B cell (primary cell): ENCODE results near the gene PRSS8. TPM values are rescaled to one million over a fixed set of nuclear protein-coding genes. Genes with fewer than 3 reads are reported as not detected.

Source experiments
- ATAC-seq: fragments of 200-7000 bp; cut with Tn5 transposase; one replicate; pipeline ENCODE4 v1.10.0; 2021; ENCODE audit warnings: low read depth, mild to moderate bottlenecking, moderate number of reproducible peaks, moderate library complexity
- CTCF ChIA-PET: fragments of 350-600 bp; sonication (Branson Sonifier 250); formaldehyde crosslinking; loops from one replicate; lab custom pipeline; 2021; ENCODE audit warnings: antibody characterized with exemption, inconsistent platforms; lab: Charles Lee
- POLR2A ChIA-PET: fragments of 350-600 bp; sonication (Branson Sonifier 250); formaldehyde crosslinking; loops from one replicate; lab custom pipeline; 2021; ENCODE audit warnings: antibody characterized with exemption; lab: Charles Lee
- DNase-seq: peaks from one replicate; pipeline ENCODE4 v3.0.0; 2013
- H2AFZ ChIP-seq: 2 replicates; pipeline ENCODE4 v1.6.1; 2012; ENCODE audit warnings: mild to moderate bottlenecking, low read depth, low read length; ENCODE audit not compliant: insufficient read depth, poor library complexity, severe bottlenecking
- H3K27ac ChIP-seq, 2 donors: 1 replicate in 1 of 2; 2 replicates in 1 of 2; pipeline ENCODE4 v1.5.1; 2012 to 2013; ENCODE audit warnings: low read length in 2 of 2, mild to moderate bottlenecking in 2 of 2, moderate library complexity in 1 of 2
- H3K27me3 ChIP-seq, 4 experiments: fragments of 200-600 bp in 1 of 4; sonication (generic) in 1 of 4; replicated peaks in 1 of 4; 1 replicate in 2 of 4; 2 replicates in 2 of 4; pipeline versions ENCODE4 v1.6.1 to v1.7.0; 2013 to 2016; ENCODE audit warnings: low read length in 3 of 4, mild to moderate bottlenecking in 2 of 4, mixed read lengths in 1 of 4, moderate library complexity in 1 of 4; ENCODE audit not compliant: insufficient read depth in 4 of 4, control insufficient read depth in 3 of 4; ENCODE audit errors: control extremely low read depth in 1 of 4
- H3K36me3 ChIP-seq, 2 experiments: replicated peaks in 1 of 2; 1 replicate in 1 of 2; 2 replicates in 1 of 2; pipeline versions ENCODE4 v1.6.1 to v1.7.1; 2013; ENCODE audit warnings: low read length in 1 of 2; ENCODE audit not compliant: insufficient read depth in 2 of 2, control insufficient read depth in 1 of 2; ENCODE audit errors: control extremely low read depth in 1 of 2, extremely low read depth in 1 of 2
- H3K4me1 ChIP-seq, 2 donors: fragments of 200-600 bp in 1 of 2; sonication (generic) in 1 of 2; 1 replicate in 1 of 2; 2 replicates in 1 of 2; pipeline versions ENCODE4 v1.5.1 to v1.6.1; 2013 to 2017; ENCODE audit warnings: low read length in 2 of 2; ENCODE audit not compliant: control insufficient read depth in 2 of 2, insufficient read depth in 2 of 2
- H3K4me2 ChIP-seq: replicated peaks from 2 replicates; pipeline ENCODE3; 2012; ENCODE audit warnings: mild to moderate bottlenecking, low read depth, low read length; ENCODE audit not compliant: poor library complexity, severe bottlenecking
- H3K4me3 ChIP-seq, 5 experiments: fragments of 200-600 bp in 1 of 5; sonication (generic) in 1 of 5; 1 replicate in 3 of 5; 2 replicates in 2 of 5; pipeline versions ENCODE4 v1.5.1 to v1.7.0; 2011 to 2016; ENCODE audit warnings: low read length in 4 of 5, mild to moderate bottlenecking in 4 of 5, low read depth in 2 of 5, control low read depth in 1 of 5, moderate library complexity in 1 of 5; ENCODE audit not compliant: insufficient read depth in 1 of 5; ENCODE audit errors: control extremely low read depth in 1 of 5, extremely low read depth in 1 of 5
- H3K79me2 ChIP-seq: fragments of 200-600 bp; sonication (generic); one replicate; pipeline ENCODE4 v1.6.0; 2016; ENCODE audit warnings: low read length; ENCODE audit not compliant: control insufficient read depth, insufficient read depth
- H3K9ac ChIP-seq: fragments of 200-600 bp; sonication (generic); 2 replicates; pipeline ENCODE4 v1.6.1; 2017; ENCODE audit warnings: mild to moderate bottlenecking, low read length, moderate library complexity
- H3K9me3 ChIP-seq, 3 donors: one replicate each; pipeline versions ENCODE4 v1.6.1 to v1.7.1; 2013; ENCODE audit warnings: low read length in 2 of 3; ENCODE audit not compliant: control insufficient read depth in 2 of 3, insufficient read depth in 1 of 3; ENCODE audit errors: control extremely low read depth in 1 of 3
- H4K20me1 ChIP-seq: 2 replicates; pipeline ENCODE4 v1.6.0; 2012; ENCODE audit warnings: mild to moderate bottlenecking, low read length; ENCODE audit not compliant: insufficient read depth, control insufficient read depth, poor library complexity, severe bottlenecking
- H3K27ac Mint-ChIP-seq: one replicate; pipeline ENCODE4 v1.8.0; 2021; ENCODE audit warnings: mixed read lengths
- H3K27me3 Mint-ChIP-seq: one replicate; pipeline ENCODE4 v1.8.0; 2021; ENCODE audit warnings: mixed read lengths
- H3K4me1 Mint-ChIP-seq: one replicate; pipeline ENCODE4 v1.8.0; 2021; ENCODE audit warnings: mixed read lengths
- H3K4me3 Mint-ChIP-seq: one replicate; pipeline ENCODE4 v1.8.0; 2021; ENCODE audit warnings: mixed read lengths
- H3K9me3 Mint-ChIP-seq: one replicate; pipeline ENCODE4 v1.8.0; 2022; ENCODE audit warnings: mixed read lengths; ENCODE audit not compliant: insufficient read depth
- CTCF ChIP-seq: fragments of 200-600 bp; IDR thresholded peaks from one replicate; pipeline ENCODE4 v1.8.0; 2022; ENCODE audit warnings: antibody characterized with exemption, mild to moderate bottlenecking
- EZH2 ChIP-seq: IDR thresholded peaks from 2 replicates; pipeline ENCODE4 v1.6.1; 2012; ENCODE audit warnings: borderline replicate concordance, low read depth, mild to moderate bottlenecking, moderate library complexity, low read length; ENCODE audit not compliant: insufficient read depth, poor library complexity, severe bottlenecking
- WGBS: methylation state at CpG from one replicate; pipeline ENCODE4 v1.1.5; 2013; ENCODE audit warnings: missing lambda C conversion rate; ENCODE audit not compliant: insufficient coverage; 5-methylcytosine and 5-hydroxymethylcytosine counted together
- intact Hi-C: fragments of 100-400 bp; cut with micrococcal nuclease; formaldehyde crosslinking; loops from one replicate; pipeline ENCODE4 v1.10.0; 2022
- polyA plus RNA-seq: library from polyadenylated mRNA; depleted of rRNA; stranded (reverse); fragments of >200 nt; gene quantifications from 2 replicates; pipeline ENCODE4 v1.2.3, GENCODE V29; 2012
- total RNA-seq, 2 donors: library from RNA; stranded (reverse); fragments of 120-200 nt in 1 of 2; gene quantifications; 1 replicate in 1 of 2; 2 replicates in 1 of 2; pipeline versions ENCODE4 v1.2.3 to v1.2.4, GENCODE V29; 2013 to 2022

PRSS8 gene
- total and polyA plus RNA-seq, 2 donors (not counting 1 experiment from before 2014, with no cell fraction given), result not detected

GRCh38 chr16:31092330-31092729, 43.2 kb downstream of the PRSS8 start:
- ATAC-seq (no peak), DNase-seq (no peak)
- peaks cover 18% of the 10 kb centered on the region for H3K79me2 ChIP-seq
- 96% methylated on average over 2 of the region's 5 CpGs for WGBS
- peaks cover 0 to 9% of the 10 kb centered on the region in 2 experiments for H3K36me3 ChIP-seq
- TF ChIP-seq CTCF, result no peak
- TF ChIP-seq EZH2, result no peak
- H3K4me1 ChIP-seq, result peaks cover 14 to 31% of the 10 kb centered on the region in 2 donors
- H3K27ac ChIP-seq, result no peak overlapping the region
- H3K4me3 ChIP-seq, result no peak overlapping the region
- no peaks in the 10 kb centered on the region for H4K20me1 ChIP-seq
- ChIA-PET CTCF (interaction anchor here (1.3 kb wide), 1 partner anchor 19 kb away, joined by 4 read pairs; the partner anchor contains the start of genes ZNF646 and ZNF668), POLR2A (no interaction called here)
- Mint-ChIP-seq H3K27me3 (no peaks in the 10 kb centered on the region), H3K27ac (peak overlapping the region; percentile 46), H3K9me3 (no peaks in the 10 kb centered on the region), H3K4me3 (peak overlapping the region; percentile 41), H3K4me1 (peaks cover 29% of the 10 kb centered on the region)
- H3K9me3 ChIP-seq, result no peaks in the 10 kb centered on the region
- intact Hi-C loops, result no loop called here
- H3K4me2 ChIP-seq, result no peak overlapping the region
- no peak overlapping the region for H2AFZ ChIP-seq
- no peaks in the 10 kb centered on the region for H3K27me3 ChIP-seq
- no peak overlapping the region for H3K9ac ChIP-seq

DNA sequence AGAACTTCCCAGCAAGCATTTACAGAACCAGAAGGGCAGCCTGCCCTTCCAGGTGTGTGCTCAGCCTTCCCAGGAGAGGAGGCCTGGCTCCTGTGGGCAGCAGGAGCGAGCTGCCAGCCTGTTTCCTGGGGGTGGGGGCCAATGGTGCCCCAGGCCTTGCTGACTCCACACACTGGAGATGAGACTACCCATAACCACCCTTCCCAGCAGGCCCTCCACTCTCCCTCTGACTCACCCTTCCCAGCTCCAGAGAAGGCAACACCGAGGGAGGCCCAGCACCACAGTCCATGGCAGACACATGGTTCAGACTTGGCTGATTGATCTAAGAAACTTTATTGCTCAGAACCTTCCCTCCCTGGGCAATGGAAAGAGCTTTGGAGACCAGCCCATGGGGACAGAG, 45.0 kb downstream of the PRSS8 start:
- WGBS, result 100% methylated on average over 1 of the region's 2 CpGs
- ATAC-seq, result no peak
- TF ChIP-seq CTCF (no peak), EZH2 (no peak)
- Histone ChIP-seq H3K4me1 (peaks cover 11 to 23% of the 10 kb centered on the region in 2 donors), H3K27ac (no peak overlapping the region), H3K9ac (no peak overlapping the region), H3K4me3 (no peak overlapping the region), H3K9me3 (no peaks in the 10 kb centered on the region), H2AFZ (no peak overlapping the region), H3K27me3 (no peaks in the 10 kb centered on the region), H3K4me2 (no peak overlapping the region), H3K36me3 (peaks cover 0 to 10% of the 10 kb centered on the region in 2 experiments), H3K79me2 (peaks cover 18% of the 10 kb centered on the region), H4K20me1 (no peaks in the 10 kb centered on the region)
- POLR2A ChIA-PET, result no interaction called here
- no peak overlapping the region for H3K27ac Mint-ChIP-seq
- no peak overlapping the region for H3K4me3 Mint-ChIP-seq
- no peak for DNase-seq
- CTCF ChIA-PET, result interaction anchor here (0.8 kb wide), 1 partner anchor 106 kb away, joined by 3 read pairs; no protein-coding TSS in a partner anchor
- intact Hi-C loops, result no loop called here
- peaks cover 22% of the 10 kb centered on the region for H3K4me1 Mint-ChIP-seq
- H3K9me3 Mint-ChIP-seq, result no peaks in the 10 kb centered on the region
- no peaks in the 10 kb centered on the region for H3K27me3 Mint-ChIP-seq
